SK-N-SH treated with all-trans-retinoic acid at 6 μM for 48 hours (cell line): ENCODE results near the gene NEK3.

Experiments used
- ATAC-seq: fragments of 200-7000 bp; cut with Tn5 transposase; 3 replicates; pipeline ENCODE4 v1.9.1; 2020; ENCODE audit warnings: mild to moderate bottlenecking, moderate library complexity
- ARNTL ChIP-seq: fragments of 450-650 bp; formaldehyde crosslinking; IDR thresholded peaks from 2 replicates; pipeline ENCODE4 v1.5.0; 2020; ENCODE audit warnings: low read depth, mild to moderate bottlenecking, moderate library complexity, borderline replicate concordance
- BACH2 ChIP-seq: fragments of 250-450 bp; sonication (Bioruptor Pico); IDR thresholded peaks from 2 replicates; pipeline ENCODE4 v1.9.0; 2021; ENCODE audit warnings: mild to moderate bottlenecking, borderline replicate concordance
- CSDC2 ChIP-seq: fragments of 250-450 bp; sonication (Bioruptor Pico); IDR thresholded peaks from 2 replicates; pipeline ENCODE4 v1.5.0; 2020; ENCODE audit warnings: mild to moderate bottlenecking, moderate library complexity
- ESRRG ChIP-seq: fragments of 250-450 bp; sonication (Bioruptor Pico); IDR thresholded peaks from 2 replicates; pipeline ENCODE4 v1.6.1; 2021; ENCODE audit warnings: mild to moderate bottlenecking
- GLIS3 ChIP-seq: fragments of 250-450 bp; sonication (Bioruptor Pico); IDR thresholded peaks from 2 replicates; pipeline ENCODE4 v1.5.0; 2020; ENCODE audit warnings: mild to moderate bottlenecking, moderate library complexity
- ISL1 ChIP-seq: fragments of 250-450 bp; sonication (Bioruptor Pico); IDR thresholded peaks from 2 replicates; pipeline ENCODE4 v2.1.2; 2022; ENCODE audit warnings: mild to moderate bottlenecking, moderate library complexity
- OSR1 ChIP-seq: fragments of 250-450 bp; sonication (Bioruptor Pico); IDR thresholded peaks from 2 replicates; pipeline ENCODE4 v1.8.0; 2022; ENCODE audit warnings: moderate library complexity, mild to moderate bottlenecking, inconsistent platforms
- RARB ChIP-seq: fragments of 250-450 bp; sonication (Bioruptor Pico); IDR thresholded peaks from 2 replicates; pipeline ENCODE4 v1.8.0; 2021; ENCODE audit warnings: mild to moderate bottlenecking, moderate library complexity
- SNAI2 ChIP-seq: fragments of 250-450 bp; sonication (Bioruptor Pico); IDR thresholded peaks from 2 replicates; pipeline ENCODE4 v1.5.0; 2020; ENCODE audit warnings: mild to moderate bottlenecking, moderate library complexity
- TCF4 ChIP-seq: fragments of 250-450 bp; sonication (Bioruptor Pico); IDR thresholded peaks from 2 replicates; pipeline ENCODE4 v1.8.0; 2021; ENCODE audit warnings: mild to moderate bottlenecking, moderate library complexity, borderline replicate concordance
- TOX ChIP-seq: fragments of 250-450 bp; sonication (Bioruptor Pico); IDR thresholded peaks from 2 replicates; pipeline ENCODE4 v1.8.0; 2021; ENCODE audit warnings: mild to moderate bottlenecking, moderate library complexity, borderline replicate concordance
- ZC3H10 ChIP-seq: fragments of 250-450 bp; sonication (Bioruptor Pico); IDR thresholded peaks from 2 replicates; pipeline ENCODE4 v1.5.1; 2021; ENCODE audit warnings: mild to moderate bottlenecking, moderate library complexity
- ZFP3 ChIP-seq: fragments of 250-450 bp; sonication (Bioruptor Pico); IDR thresholded peaks from 2 replicates; pipeline ENCODE4 v1.5.0; 2020; ENCODE audit warnings: mild to moderate bottlenecking, moderate library complexity
- ZFP30 ChIP-seq: fragments of 450-650 bp; formaldehyde crosslinking; IDR thresholded peaks from 2 replicates; pipeline ENCODE4 v1.5.0; 2022; ENCODE audit warnings: mild to moderate bottlenecking, moderate library complexity
- ZNF565 ChIP-seq: fragments of 450-650 bp; formaldehyde crosslinking; conservative IDR thresholded peaks from 2 replicates; pipeline ENCODE4 v1.5.0; 2020; ENCODE audit warnings: low read depth, mild to moderate bottlenecking, moderate library complexity
- ZNF8 ChIP-seq: fragments of 450-650 bp; formaldehyde crosslinking; IDR thresholded peaks from 2 replicates; pipeline ENCODE4 v1.5.0; 2020; ENCODE audit warnings: mild to moderate bottlenecking, moderate library complexity
- TF ChIP-seq, protein P1 (sequence below): fragments of 250-450 bp; sonication (Bioruptor Pico); IDR thresholded peaks from 2 replicates; pipeline ENCODE4 v1.5.0; 2020; ENCODE audit warnings: mild to moderate bottlenecking, moderate library complexity
- TF ChIP-seq, protein P2 (sequence below): fragments of 250-450 bp; sonication (Bioruptor Pico); IDR thresholded peaks from 2 replicates; pipeline ENCODE4 v1.8.0; 2021; ENCODE audit warnings: low read depth, mild to moderate bottlenecking, moderate library complexity, borderline replicate concordance
- TF ChIP-seq, protein P3 (sequence below): fragments of 250-450 bp; sonication (Bioruptor Pico); IDR thresholded peaks from 2 replicates; pipeline ENCODE4 v1.8.0; 2020; ENCODE audit warnings: mild to moderate bottlenecking, moderate library complexity, borderline replicate concordance
- TF ChIP-seq, protein P4 (sequence below): fragments of 250-450 bp; sonication (Bioruptor Pico); IDR thresholded peaks from 2 replicates; pipeline ENCODE4 v1.5.1; 2021; ENCODE audit warnings: mild to moderate bottlenecking, moderate library complexity
- TF ChIP-seq, protein P5 (sequence below): fragments of 250-450 bp; sonication (Bioruptor Pico); IDR thresholded peaks from 2 replicates; pipeline ENCODE4 v1.5.1; 2020; ENCODE audit warnings: low read depth, mild to moderate bottlenecking, moderate library complexity

The NEK3 gene

DNA sequence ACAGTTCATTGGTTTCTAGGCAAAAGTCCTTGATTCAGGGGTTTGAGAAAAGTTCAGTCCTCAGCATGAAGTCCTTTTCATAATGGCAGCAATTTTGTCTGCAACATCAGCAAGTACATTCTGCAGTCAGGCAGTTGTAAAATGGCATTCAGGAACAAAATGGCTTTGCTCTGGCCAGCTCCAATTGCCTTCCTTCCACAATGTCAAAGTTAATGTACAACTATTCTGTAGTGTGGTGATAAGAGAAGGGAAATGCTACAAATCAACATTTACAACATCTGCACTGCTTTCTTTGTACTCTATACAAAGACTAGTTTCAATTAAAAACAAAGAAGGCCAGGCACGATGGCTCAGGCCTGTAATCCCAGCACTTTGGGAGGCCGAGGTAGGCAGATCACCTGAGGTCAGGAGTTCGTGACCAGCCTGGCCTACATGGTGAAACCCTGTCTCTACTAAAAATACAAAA is 1.8 kb upstream of the NEK3 start:
- ATAC-seq, result no peak
- TF ChIP-seq TOX (CRISPR knock-in tag) (no peak), ZC3H10 (CRISPR knock-in tag) (no peak), ZNF565 (no peak), ESRRG (CRISPR knock-in tag) (no peak), CSDC2 (no peak), GLIS3 (no peak), ZFP30 (CRISPR knock-in tag) (no peak), ZNF8 (no peak), ARNTL (CRISPR knock-in tag) (no peak)
- TF ChIP-seq, protein P1, sequence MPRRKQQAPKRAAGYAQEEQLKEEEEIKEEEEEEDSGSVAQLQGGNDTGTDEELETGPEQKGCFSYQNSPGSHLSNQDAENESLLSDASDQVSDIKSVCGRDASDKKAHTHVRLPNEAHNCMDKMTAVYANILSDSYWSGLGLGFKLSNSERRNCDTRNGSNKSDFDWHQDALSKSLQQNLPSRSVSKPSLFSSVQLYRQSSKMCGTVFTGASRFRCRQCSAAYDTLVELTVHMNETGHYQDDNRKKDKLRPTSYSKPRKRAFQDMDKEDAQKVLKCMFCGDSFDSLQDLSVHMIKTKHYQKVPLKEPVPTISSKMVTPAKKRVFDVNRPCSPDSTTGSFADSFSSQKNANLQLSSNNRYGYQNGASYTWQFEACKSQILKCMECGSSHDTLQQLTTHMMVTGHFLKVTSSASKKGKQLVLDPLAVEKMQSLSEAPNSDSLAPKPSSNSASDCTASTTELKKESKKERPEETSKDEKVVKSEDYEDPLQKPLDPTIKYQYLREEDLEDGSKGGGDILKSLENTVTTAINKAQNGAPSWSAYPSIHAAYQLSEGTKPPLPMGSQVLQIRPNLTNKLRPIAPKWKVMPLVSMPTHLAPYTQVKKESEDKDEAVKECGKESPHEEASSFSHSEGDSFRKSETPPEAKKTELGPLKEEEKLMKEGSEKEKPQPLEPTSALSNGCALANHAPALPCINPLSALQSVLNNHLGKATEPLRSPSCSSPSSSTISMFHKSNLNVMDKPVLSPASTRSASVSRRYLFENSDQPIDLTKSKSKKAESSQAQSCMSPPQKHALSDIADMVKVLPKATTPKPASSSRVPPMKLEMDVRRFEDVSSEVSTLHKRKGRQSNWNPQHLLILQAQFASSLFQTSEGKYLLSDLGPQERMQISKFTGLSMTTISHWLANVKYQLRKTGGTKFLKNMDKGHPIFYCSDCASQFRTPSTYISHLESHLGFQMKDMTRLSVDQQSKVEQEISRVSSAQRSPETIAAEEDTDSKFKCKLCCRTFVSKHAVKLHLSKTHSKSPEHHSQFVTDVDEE (CRISPR knock-in tag), result no peak
- TF ChIP-seq, protein P2, sequence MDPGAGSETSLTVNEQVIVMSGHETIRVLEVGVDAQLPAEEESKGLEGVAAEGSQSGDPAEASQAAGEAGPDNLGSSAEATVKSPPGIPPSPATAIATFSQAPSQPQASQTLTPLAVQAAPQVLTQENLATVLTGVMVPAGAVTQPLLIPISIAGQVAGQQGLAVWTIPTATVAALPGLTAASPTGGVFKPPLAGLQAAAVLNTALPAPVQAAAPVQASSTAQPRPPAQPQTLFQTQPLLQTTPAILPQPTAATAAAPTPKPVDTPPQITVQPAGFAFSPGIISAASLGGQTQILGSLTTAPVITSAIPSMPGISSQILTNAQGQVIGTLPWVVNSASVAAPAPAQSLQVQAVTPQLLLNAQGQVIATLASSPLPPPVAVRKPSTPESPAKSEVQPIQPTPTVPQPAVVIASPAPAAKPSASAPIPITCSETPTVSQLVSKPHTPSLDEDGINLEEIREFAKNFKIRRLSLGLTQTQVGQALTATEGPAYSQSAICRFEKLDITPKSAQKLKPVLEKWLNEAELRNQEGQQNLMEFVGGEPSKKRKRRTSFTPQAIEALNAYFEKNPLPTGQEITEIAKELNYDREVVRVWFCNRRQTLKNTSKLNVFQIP (CRISPR knock-in tag), result no peak
- TF ChIP-seq, protein P3, sequence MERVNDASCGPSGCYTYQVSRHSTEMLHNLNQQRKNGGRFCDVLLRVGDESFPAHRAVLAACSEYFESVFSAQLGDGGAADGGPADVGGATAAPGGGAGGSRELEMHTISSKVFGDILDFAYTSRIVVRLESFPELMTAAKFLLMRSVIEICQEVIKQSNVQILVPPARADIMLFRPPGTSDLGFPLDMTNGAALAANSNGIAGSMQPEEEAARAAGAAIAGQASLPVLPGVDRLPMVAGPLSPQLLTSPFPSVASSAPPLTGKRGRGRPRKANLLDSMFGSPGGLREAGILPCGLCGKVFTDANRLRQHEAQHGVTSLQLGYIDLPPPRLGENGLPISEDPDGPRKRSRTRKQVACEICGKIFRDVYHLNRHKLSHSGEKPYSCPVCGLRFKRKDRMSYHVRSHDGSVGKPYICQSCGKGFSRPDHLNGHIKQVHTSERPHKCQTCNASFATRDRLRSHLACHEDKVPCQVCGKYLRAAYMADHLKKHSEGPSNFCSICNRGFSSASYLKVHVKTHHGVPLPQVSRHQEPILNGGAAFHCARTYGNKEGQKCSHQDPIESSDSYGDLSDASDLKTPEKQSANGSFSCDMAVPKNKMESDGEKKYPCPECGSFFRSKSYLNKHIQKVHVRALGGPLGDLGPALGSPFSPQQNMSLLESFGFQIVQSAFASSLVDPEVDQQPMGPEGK (CRISPR knock-in tag), result no peak
- TF ChIP-seq, protein P4, sequence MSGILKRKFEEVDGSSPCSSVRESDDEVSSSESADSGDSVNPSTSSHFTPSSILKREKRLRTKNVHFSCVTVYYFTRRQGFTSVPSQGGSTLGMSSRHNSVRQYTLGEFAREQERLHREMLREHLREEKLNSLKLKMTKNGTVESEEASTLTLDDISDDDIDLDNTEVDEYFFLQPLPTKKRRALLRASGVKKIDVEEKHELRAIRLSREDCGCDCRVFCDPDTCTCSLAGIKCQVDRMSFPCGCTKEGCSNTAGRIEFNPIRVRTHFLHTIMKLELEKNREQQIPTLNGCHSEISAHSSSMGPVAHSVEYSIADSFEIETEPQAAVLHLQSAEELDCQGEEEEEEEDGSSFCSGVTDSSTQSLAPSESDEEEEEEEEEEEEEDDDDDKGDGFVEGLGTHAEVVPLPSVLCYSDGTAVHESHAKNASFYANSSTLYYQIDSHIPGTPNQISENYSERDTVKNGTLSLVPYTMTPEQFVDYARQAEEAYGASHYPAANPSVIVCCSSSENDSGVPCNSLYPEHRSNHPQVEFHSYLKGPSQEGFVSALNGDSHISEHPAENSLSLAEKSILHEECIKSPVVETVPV (CRISPR knock-in tag), result no peak
- TF ChIP-seq, all 23 proteins: peak for 0

DNA sequence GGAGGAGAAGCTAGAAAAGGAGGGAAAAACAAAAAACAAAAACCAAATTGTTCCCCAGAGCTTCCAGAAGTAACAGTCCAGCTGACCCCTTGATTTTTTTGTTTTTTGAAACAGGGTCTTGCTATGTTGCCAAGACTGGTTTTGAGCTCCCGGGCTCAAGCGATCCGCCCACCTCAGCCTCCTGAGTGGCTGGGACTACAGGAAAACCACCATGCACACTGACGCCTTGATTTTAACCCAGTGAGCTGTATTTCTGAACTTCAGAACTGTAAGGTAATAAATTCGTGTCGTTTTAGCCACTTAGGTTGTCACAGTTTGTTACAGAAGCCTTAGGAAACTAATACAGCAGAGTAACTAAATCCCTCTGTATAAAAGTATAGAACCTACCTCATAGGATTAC is 1.1 kb upstream of the NEK3 start:
- no peak for ATAC-seq
- no peak for TF ChIP-seq BACH2 (CRISPR knock-in tag)
- TF ChIP-seq TCF4 (CRISPR knock-in tag), result no peak
- no peak for TF ChIP-seq TOX (CRISPR knock-in tag)

DNA sequence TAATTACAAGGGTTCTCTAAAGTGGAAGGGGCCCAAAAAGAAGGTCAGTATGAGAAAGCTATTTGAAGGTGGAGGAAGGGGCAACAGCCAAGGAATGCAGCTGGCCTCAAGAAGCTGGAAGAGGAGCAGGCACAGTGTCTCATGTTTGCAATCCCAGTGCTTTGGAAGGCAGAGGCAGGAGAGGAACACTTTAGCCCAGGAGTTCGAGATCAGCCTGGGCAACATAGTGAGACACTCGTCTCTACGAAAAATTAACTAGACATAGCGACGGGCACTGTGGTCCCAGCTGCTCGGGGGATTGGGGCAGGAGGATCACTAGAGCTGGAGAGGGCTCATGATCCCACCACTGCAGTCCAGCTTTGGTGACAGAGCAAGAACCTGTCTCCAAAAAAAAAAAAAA is 656 bp upstream of the NEK3 start:
- no peak for ATAC-seq
- TF ChIP-seq SNAI2 (CRISPR knock-in tag) (no peak), ZFP30 (CRISPR knock-in tag) (no peak), ZNF565 (no peak), ESRRG (CRISPR knock-in tag) (no peak), TOX (CRISPR knock-in tag) (no peak), BACH2 (CRISPR knock-in tag) (no peak), OSR1 (CRISPR knock-in tag) (no peak), ISL1 (CRISPR knock-in tag) (no peak), GLIS3 (no peak), TCF4 (CRISPR knock-in tag) (no peak), ARNTL (CRISPR knock-in tag) (no peak), ZC3H10 (CRISPR knock-in tag) (no peak)
- TF ChIP-seq, protein P4 (CRISPR knock-in tag), result no peak

DNA sequence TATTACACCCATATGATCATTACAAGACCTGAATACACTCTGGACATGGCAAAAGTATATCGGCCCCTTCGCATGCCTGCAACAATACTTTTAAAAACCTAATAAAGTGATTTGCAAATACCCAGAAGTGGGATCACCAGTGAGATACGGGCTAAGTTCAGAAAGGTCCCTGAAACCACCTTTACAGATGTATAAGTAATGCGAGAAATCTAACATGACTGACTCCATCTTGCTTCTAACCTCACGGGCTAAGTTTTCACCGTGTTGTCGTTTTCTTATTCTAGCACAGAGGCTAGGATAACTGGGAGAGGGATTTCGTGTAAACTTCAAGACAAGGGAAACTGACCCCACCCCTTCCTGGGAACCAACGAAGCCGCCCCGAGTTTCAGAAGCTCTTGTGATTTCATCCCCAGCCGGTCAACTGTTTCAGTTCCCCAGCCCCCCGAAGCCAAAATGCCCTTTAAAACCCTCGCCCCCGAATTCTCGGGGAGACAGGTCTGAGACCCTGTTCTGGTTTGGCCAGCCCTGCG is 703 bp downstream of the NEK3 start:
- ATAC-seq, result peak; percentile 65
- TF ChIP-seq, protein P5, sequence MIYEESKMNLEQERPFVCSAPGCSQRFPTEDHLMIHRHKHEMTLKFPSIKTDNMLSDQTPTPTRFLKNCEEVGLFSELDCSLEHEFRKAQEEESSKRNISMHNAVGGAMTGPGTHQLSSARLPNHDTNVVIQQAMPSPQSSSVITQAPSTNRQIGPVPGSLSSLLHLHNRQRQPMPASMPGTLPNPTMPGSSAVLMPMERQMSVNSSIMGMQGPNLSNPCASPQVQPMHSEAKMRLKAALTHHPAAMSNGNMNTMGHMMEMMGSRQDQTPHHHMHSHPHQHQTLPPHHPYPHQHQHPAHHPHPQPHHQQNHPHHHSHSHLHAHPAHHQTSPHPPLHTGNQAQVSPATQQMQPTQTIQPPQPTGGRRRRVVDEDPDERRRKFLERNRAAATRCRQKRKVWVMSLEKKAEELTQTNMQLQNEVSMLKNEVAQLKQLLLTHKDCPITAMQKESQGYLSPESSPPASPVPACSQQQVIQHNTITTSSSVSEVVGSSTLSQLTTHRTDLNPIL (CRISPR knock-in tag), result no peak
- TF ChIP-seq ARNTL (CRISPR knock-in tag), result no peak
- TF ChIP-seq RARB (CRISPR knock-in tag), result no peak
- TF ChIP-seq ZFP3 (CRISPR knock-in tag), result 0 out of 2 replicates have a peak, but pooled peaks have one; percentile 70
- peak; percentile 37; the same call in 1 of the 2 replicates for TF ChIP-seq ZC3H10 (CRISPR knock-in tag)
- TF ChIP-seq TCF4 (CRISPR knock-in tag), result no peak
- TF ChIP-seq ZFP30 (CRISPR knock-in tag), result no peak
- peak; percentile 56; the same call in 1 of the 2 replicates for TF ChIP-seq ISL1 (CRISPR knock-in tag)
- TF ChIP-seq CSDC2, result peak; percentile 98
- no peak for TF ChIP-seq ZNF565
- TF ChIP-seq GLIS3, result no peak
